Measurements from ENCODE around the gene RNF150. TPM values are rescaled to one million over a fixed set of nuclear protein-coding genes. Genes with fewer than 3 reads are reported as not detected.

Gene RNF150
- total RNA-seq, 1 experiment from 2014 or later = 4.4 TPM

GRCh38 chr4:140945106-140945505 is 188.2 kb downstream of the RNF150 start:
- no peaks in the 10 kb centered on the region; the same call in 1 of the 2 replicates for H3K27me3 Mint-ChIP-seq (ENCODE audit: low read depth)
- TF ChIP-seq, protein P1, sequence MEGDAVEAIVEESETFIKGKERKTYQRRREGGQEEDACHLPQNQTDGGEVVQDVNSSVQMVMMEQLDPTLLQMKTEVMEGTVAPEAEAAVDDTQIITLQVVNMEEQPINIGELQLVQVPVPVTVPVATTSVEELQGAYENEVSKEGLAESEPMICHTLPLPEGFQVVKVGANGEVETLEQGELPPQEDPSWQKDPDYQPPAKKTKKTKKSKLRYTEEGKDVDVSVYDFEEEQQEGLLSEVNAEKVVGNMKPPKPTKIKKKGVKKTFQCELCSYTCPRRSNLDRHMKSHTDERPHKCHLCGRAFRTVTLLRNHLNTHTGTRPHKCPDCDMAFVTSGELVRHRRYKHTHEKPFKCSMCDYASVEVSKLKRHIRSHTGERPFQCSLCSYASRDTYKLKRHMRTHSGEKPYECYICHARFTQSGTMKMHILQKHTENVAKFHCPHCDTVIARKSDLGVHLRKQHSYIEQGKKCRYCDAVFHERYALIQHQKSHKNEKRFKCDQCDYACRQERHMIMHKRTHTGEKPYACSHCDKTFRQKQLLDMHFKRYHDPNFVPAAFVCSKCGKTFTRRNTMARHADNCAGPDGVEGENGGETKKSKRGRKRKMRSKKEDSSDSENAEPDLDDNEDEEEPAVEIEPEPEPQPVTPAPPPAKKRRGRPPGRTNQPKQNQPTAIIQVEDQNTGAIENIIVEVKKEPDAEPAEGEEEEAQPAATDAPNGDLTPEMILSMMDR (conservative IDR thresholded peaks at IDR 0.05) = no peak
- no peak overlapping the region for H3K14ac ChIP-seq (ENCODE audit: insufficient read depth, low read length)
- H4K5ac ChIP-seq (ENCODE audit: insufficient read length, low read depth, low read length) = no peak overlapping the region
- H2BK15ac ChIP-seq (ENCODE audit: low read depth, low read length) = no peak overlapping the region
- no CpG with 5 or more reads among the region's 2 CpGs for WGBS (ENCODE audit: extremely low coverage, insufficient read length, low lambda C conversion rate)
- H4K91ac ChIP-seq (ENCODE audit: insufficient read length, low read depth, low read length) = no peak overlapping the region
- H3K36me3 Mint-ChIP-seq (ENCODE audit: insufficient read depth in 1 of 3, low read depth in 3 of 3) = no peaks in the 10 kb centered on the region
- H3K4me3 Mint-ChIP-seq = no peak overlapping the region
- no peak overlapping the region for H2BK20ac ChIP-seq (ENCODE audit: low read depth, low read length, poor library complexity, severe bottlenecking)
- H3K4me2 ChIP-seq (ENCODE audit: insufficient read depth, insufficient read length, low read length) = no peak overlapping the region
- no peak overlapping the region for H2BK5ac ChIP-seq (ENCODE audit: insufficient read length, low read length)
- H3K4ac ChIP-seq (ENCODE audit: low read depth, low read length) = no peak overlapping the region
- no peak overlapping the region for H3K9ac ChIP-seq (ENCODE audit: extremely low read depth, insufficient read length, low read length)
- no peak overlapping the region for H3T11ph ChIP-seq (ENCODE audit: low read length)
- no peaks in the 10 kb centered on the region for H3K9me3 ChIP-seq (ENCODE audit: control insufficient read depth, low read depth, low read length)
- H2AFZ ChIP-seq (ENCODE audit: low read length) = no peak overlapping the region
- H3K4me1 Mint-ChIP-seq = no peaks in the 10 kb centered on the region
- H3K79me1 ChIP-seq (ENCODE audit: insufficient read depth, low read depth, low read length, poor library complexity, severe bottlenecking) = no peaks in the 10 kb centered on the region
- DNase-seq = no peak
- H4K20me1 ChIP-seq (ENCODE audit: control insufficient read depth, insufficient read depth, insufficient read length) = no peaks in the 10 kb centered on the region
- no peak overlapping the region for H3K27ac ChIP-seq (ENCODE audit: insufficient read length, low read depth, low read length)
- no peaks in the 10 kb centered on the region for H3K23me2 ChIP-seq (ENCODE audit: insufficient read length, low read depth, low read length, poor library complexity, severe bottlenecking)
- H3K18ac ChIP-seq (ENCODE audit: insufficient read length, low read depth, low read length) = no peak overlapping the region
- no peaks in the 10 kb centered on the region for H3K4me1 ChIP-seq (ENCODE audit: insufficient read depth, low read length)
- no peak overlapping the region for H2BK120ac ChIP-seq (ENCODE audit: low read depth, low read length, poor library complexity, severe bottlenecking)
- no peaks in the 10 kb centered on the region for H3K79me2 ChIP-seq (ENCODE audit: insufficient read depth, low read length)
- H3K27me3 ChIP-seq (ENCODE audit: insufficient read depth, low read length) = no peaks in the 10 kb centered on the region
- no peak overlapping the region for H2AK5ac ChIP-seq (ENCODE audit: insufficient read length, low read length)
- no peak overlapping the region for H3K27ac Mint-ChIP-seq
- no peak overlapping the region for H2BK12ac ChIP-seq (ENCODE audit: insufficient read length, low read depth, low read length)
- no peak overlapping the region for H3K56ac ChIP-seq (ENCODE audit: insufficient read length, low read depth, low read length)
- no peak overlapping the region for H3K23ac ChIP-seq (ENCODE audit: insufficient read length, low read depth, low read length)
- no peak overlapping the region for H4K8ac ChIP-seq (replicated peaks; ENCODE audit: insufficient read length, low read depth, low read length)
- no peaks in the 10 kb centered on the region for H3K9me3 Mint-ChIP-seq
